Melanocyte of skin (primary cell): Measurements from ENCODE around the gene NPAS4. TPM values are rescaled to one million over a fixed set of nuclear protein-coding genes. Genes with fewer than 3 reads are reported as not detected.

Source experiments
- small RNA-seq, 2 donors: library from RNA; depleted of rRNA; stranded (forward); fragments of <200 nt; gene quantifications; one replicate each; pipeline ENCODE3, GENCODE V24; 2012
- total RNA-seq, 2 donors: library from RNA; depleted of rRNA; stranded (reverse); fragments of >200 nt; gene quantifications; 2 replicates each; pipeline ENCODE4 v1.2.3, GENCODE V29; 2012

NPAS4 gene
- not detected for total RNA-seq

DNA sequence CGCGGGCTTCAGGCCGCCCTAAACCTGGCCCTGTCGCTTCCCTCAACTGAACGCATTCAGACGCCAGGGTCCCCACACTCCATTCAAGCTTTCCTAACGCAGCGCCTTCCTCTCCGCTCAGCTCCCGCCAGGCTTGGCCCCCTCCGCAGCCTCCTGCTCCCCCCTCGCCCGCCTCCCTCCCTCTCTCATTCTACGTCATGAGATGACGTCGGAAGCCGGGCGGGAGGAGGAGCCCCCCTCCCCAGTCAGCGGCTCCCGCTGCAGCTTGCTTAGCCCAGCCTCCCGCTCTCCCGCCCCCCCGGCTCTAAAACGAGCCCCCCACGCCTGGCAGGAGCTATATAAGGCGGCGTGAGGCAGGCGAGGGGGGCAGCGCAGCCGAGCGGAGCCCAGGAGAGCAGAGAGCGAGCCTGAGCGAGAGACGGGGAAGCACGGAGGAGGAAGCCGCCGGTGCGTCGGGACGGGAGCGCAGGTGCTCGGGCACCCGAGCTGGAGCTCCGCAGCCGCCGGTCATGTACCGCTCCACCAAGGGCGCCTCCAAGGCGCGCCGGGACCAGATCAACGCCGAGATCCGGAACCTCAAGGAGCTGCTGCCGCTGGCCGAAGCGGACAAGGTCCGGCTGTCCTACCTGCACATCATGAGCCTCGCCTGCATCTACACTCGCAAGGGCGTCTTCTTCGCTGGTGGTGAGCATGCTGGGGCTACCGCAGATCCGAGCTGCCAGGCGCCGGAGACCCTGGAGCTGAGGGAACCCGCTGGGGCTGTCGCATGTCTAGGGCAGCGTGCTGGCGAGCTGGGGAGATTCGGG, at the start of gene NPAS4:
Gene NPAS4 (plus strand): TSS at position 365 of the 806 bp plus-strand sequence. CDS start 145 bp downstream, at position 510.

DNA sequence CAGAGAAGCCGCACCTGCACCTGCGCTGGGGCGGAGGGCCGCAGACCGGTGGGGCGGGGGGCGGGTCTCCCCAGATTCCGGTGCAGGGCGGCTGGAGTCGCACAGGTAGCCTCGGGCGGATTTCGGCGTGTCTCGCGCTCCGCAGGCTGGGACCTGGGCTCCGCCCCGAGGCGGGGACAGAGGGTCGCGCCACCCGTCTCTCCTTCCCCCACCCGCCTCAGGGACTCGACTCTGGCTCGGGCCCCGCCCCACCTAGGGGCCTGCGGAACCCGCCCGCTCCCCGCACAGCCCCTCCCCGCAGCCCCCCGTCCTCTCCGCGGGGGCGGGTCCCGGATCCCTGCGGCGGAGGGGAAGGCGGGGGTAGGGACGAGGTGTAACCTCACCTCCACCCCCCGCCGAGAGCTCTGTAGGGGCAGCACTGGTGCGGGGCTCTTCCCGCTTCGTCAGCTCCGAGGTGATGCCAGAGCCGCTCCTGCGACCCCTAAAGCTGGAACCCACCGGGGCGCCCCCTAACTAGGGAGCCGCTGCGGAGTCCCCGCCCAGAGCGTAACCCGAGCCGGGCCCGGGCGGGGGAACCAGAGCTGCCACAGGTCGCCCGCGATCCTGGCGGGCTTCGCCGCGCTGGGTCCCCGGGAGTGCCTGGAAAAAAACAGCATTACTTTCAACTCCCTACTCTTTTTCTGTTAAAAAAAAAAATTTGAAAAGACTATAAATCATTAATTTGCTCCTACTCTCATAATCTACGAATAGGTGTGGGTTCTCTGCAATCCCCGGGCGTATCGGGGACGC, 49.0 kb upstream of the NPAS4 start, which contains the start of gene SLC29A2:
Gene SLC29A2 (minus strand): TSS at position 134 of the 789 bp plus-strand sequence. CDS start 169 bp downstream, outside the sequence.

DNA sequence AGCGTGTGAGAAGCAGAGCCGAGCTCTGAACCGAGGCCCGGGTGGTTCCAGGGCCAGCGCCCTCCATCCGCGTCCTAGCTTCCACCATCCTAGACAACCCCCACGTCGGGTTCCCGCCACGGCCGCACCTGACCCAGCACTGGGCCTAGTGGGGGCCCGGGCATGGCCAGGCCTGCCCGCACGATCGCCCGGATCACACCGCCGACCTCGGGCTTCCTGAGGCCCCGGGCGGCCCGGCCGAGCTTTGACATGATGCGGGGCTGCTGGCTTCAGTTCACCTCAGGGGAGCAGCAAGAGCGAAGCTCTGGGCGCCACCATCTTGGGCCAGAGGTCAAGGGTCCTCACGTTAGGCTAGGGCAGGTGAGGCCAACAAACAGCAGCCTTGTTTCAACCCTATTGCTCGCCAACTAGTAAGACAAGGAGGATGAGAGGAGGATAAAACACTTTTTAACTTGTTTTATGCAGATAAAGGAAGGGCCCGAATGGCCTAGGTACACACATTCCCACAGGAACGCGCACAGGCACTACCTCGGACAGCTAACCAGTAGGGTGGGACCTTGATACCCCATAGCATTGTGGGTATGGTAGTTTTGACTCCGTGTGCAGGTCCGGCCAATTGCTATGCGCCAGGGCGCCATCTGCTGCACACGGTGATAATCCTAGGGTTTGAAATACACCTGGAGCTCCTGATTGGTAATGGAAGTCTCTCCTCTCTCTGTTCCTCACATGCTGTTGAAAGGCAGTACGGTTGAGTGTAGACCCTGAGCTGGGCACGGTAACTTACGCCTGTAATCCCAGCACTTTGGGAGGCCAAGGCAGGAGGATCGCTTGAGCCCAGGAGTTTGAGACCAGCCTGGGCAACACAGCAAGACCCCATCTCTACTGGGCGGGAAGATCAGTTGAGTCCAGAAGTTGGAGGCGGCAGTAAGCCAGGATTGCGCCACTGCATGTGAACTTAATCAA, 17.9 kb downstream of the NPAS4 start, which contains the start of gene MRPL11:
Gene MRPL11 (minus strand): TSS at position 345 of the 963 bp plus-strand sequence. CDS start 94 bp downstream, at position 251.

DNA sequence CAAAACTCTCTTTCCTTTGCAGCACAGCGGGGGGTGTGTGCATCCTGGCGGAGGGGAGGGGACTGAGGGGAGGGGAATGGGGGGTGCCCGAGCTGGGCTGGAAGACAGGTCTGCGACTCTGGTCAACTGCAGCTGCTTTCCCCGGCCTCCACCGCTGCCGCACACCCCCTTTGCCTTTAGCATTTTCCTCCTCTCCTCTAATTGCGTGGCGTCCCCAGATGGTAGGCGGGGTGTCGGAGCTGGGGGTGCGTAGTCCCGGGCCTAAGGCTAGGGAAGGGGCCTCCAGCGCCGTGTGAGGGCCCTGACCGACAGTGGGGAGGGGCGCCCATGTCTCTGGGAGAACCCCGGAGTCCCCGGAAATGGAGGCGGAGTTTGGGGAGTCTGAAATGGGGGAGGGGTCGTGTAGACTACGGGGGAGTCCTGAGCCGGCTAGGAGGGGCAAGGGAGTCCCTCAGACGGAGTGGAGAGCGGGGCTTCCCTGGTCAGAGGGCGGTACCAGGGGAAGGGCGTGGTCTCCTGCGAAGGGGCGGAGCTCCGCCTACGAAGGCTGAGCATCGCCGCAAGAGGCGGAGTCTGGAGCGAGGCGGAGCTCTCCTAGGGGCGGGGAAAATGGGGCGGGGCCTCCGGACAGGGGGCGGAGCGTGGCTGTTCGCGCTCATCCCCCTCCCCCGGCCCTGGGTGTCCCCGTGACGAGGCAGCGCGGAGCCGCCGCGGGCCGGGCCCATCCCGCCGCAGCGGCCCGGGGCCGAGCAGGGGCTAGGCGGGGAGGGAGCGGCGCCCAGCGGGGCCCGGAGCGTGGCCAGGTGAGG, 45.6 kb downstream of the NPAS4 start, which contains the start of gene PELI3:
Gene PELI3 (plus strand): TSS at position 681 of the 809 bp plus-strand sequence. CDS start 1,224 bp downstream, outside the sequence.

Small RNA genes lying within 50 kb of the gene (small RNA-seq; reads per million reads assigned to genes)
- gene RF00017 = 0 reads per million in 2 donors
- 0 reads per million in 2 donors for gene RF00416
- 4.1 to 7.3 reads per million in 2 donors for gene RNU1-84P

Other genes with a start within 250 kb of the NPAS4 start
- 10 to 100 TPM; 19.6 to 28.0 TPM for gene KLC2, start 163.3 kb upstream of the NPAS4 start, total RNA-seq
- gene RAB1B, start 152.4 kb upstream of the NPAS4 start, total RNA-seq = 100 to 1,000 TPM in 1 of 2 donors, 10 to 100 TPM in 1; 98.4 to 112 TPM
- gene CNIH2, start 142.9 kb upstream of the NPAS4 start, total RNA-seq = under 1 TPM in 1 of 2 donors, not detected in 1; 0.34 TPM
- gene YIF1A, start 131.9 kb upstream of the NPAS4 start, total RNA-seq = 100 to 1,000 TPM; 106 to 147 TPM
- under 1 TPM; under 0.01 TPM for gene TMEM151A, start 129.1 kb upstream of the NPAS4 start, total RNA-seq
- 1 to 10 TPM in 1 of 2 donors, under 1 TPM in 1; 0.69 to 2.3 TPM for gene CD248, start 104.0 kb upstream of the NPAS4 start, total RNA-seq
- 10 to 100 TPM in 1 of 2 donors, 1 to 10 TPM in 1; 5.2 to 16.3 TPM for gene RIN1, start 84.6 kb upstream of the NPAS4 start, total RNA-seq
- 10 to 100 TPM; 55.4 to 92.6 TPM for gene BRMS1, start 75.9 kb upstream of the NPAS4 start, total RNA-seq
- 10 to 100 TPM; 35.0 to 51.3 TPM for gene B4GAT1, start 73.4 kb upstream of the NPAS4 start, total RNA-seq
- under 1 TPM; 0.34 to 0.67 TPM for gene SLC29A2, start 49.3 kb upstream of the NPAS4 start, total RNA-seq
- 10 to 100 TPM; 22.0 to 45.6 TPM for gene MRPL11, start 17.8 kb downstream of the NPAS4 start, total RNA-seq
- 10 to 100 TPM; 12.0 to 17.2 TPM for gene PELI3, start 45.9 kb downstream of the NPAS4 start, total RNA-seq
- 10 to 100 TPM; 73.6 to 75.0 TPM for gene DPP3, start 59.4 kb downstream of the NPAS4 start, total RNA-seq
- gene BBS1, start 89.6 kb downstream of the NPAS4 start, total RNA-seq = 10 to 100 TPM; 21.3 to 33.0 TPM
- gene ZDHHC24, start 125.0 kb downstream of the NPAS4 start, total RNA-seq = 10 to 100 TPM; 10.7 to 13.8 TPM
- gene ACTN3, start 125.9 kb downstream of the NPAS4 start, total RNA-seq = not detected
- gene CTSF, start 147.6 kb downstream of the NPAS4 start, total RNA-seq = 10 to 100 TPM; 28.3 to 46.1 TPM
- gene CCDC87, start 172.0 kb downstream of the NPAS4 start, total RNA-seq = under 1 TPM; 0.33 to 0.69 TPM
- gene CCS, start 172.2 kb downstream of the NPAS4 start, total RNA-seq = 10 to 100 TPM; 25.5 to 40.0 TPM
- 10 to 100 TPM; 25.5 to 41.3 TPM for gene RBM14, start 195.6 kb downstream of the NPAS4 start, total RNA-seq
- 100 to 1,000 TPM in 1 of 2 donors, 10 to 100 TPM in 1; 70.9 to 120 TPM for gene RBM4, start 217.7 kb downstream of the NPAS4 start, total RNA-seq